Measurements from ENCODE around the gene TPH2. TPM values are rescaled to one million over a fixed set of nuclear protein-coding genes. Genes with fewer than 3 reads are reported as not detected.
A peak's percentile ranks its signal among the peaks of the same experiment; 100 is the strongest.

The TPH2 gene
- total and polyA plus RNA-seq, 4 donors = not detected

DNA sequence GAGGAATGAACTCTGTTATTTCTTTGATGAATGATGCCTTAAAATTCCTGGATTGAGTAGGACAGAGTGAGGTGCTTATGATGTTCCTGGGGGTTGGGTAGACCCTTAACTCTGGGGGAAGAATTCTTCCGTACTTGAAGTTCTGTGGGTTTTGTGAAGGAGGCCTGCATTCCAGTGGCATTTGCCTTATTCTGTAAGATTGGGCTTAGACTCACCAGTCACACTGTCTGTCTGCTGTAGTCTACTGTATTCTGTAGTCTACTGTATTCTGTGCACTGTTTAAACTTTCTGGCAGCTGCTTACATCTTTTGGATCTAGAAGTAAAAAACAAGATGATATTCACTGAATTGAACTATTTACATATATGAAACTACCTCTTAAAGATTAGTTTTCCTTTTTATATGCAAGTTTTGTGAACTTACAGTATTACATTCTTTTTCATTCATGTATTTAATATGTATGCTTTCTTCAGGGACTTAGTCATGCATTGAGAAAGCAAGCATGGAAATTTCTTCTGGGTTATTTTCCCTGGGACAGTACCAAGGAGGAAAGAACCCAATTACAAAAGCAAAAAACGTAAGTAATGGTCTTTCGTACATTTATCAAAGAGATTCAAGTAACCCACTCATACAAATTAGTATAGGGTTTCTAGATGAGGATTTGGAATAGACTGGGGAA is 42.3 kb upstream of the TPH2 start (continued):
- TF ChIP-seq TAF1 (conservative IDR thresholded peaks at IDR 0.05) = no peak
- TF ChIP-seq RAD21 (IDR thresholded peaks at IDR 0.05) = no peak

GRCh38 chr12:71900091-71900490 is 38.6 kb upstream of the TPH2 start:
- H3K36me3 ChIP-seq (ENCODE audit: control insufficient read depth in 4 of 4, insufficient read depth in 3 of 4, low read depth in 1 of 4, low read length in 3 of 4) = peaks cover 5 to 46% (median 26%) of the 10 kb centered on the region in 4 donors
- H3K9me3 ChIP-seq (ENCODE audit: control insufficient read depth in 4 of 4, low read length in 3 of 4) = no peaks in the 10 kb centered on the region
- H3K9ac ChIP-seq (ENCODE audit: low read depth in 1 of 2, low read length in 2 of 2) = no peak overlapping the region
- whole genome bisulfite sequencing = 97% methylated on average over 2 of the region's 2 CpGs
- no peak overlapping the region for H3K27ac ChIP-seq (ENCODE audit: low read depth in 1 of 2, low read length in 2 of 2)
- no peak overlapping the region for H3K4me3 ChIP-seq (ENCODE audit: low read depth in 1 of 3, low read length in 3 of 3)
- no peak for DNase-seq (ENCODE audit: low spot score)
- no peaks in the 10 kb centered on the region for H3K4me1 ChIP-seq (ENCODE audit: control insufficient read depth in 4 of 4, insufficient read depth in 4 of 4, low read length in 3 of 4)
- no peaks in the 10 kb centered on the region for H3K27me3 ChIP-seq (ENCODE audit: control insufficient read depth in 4 of 4, insufficient read depth in 4 of 4, low read length in 3 of 4)
- no peak for TF ChIP-seq YY1 (IDR thresholded peaks at IDR 0.05)
- no peak for TF ChIP-seq EGR1 (IDR thresholded peaks at IDR 0.05; ENCODE audit: low read depth in 2 of 2)
- TF ChIP-seq GABPA (IDR thresholded peaks at IDR 0.05 in 1 of 2, conservative IDR thresholded peaks at IDR 0.05 in 1 of 2) = no peak
- peak; percentile 42 to 66 for TF ChIP-seq RAD21 (IDR thresholded peaks at IDR 0.05)

GRCh38 chr12:71904629-71905028 is 34.0 kb upstream of the TPH2 start:
- no peak for TF ChIP-seq RXRA (IDR thresholded peaks at IDR 0.05)
- TF ChIP-seq FOXA1 (IDR thresholded peaks at IDR 0.05) = no peak
- no peak for TF ChIP-seq ZBTB33 (IDR thresholded peaks at IDR 0.05)
- TF ChIP-seq HNF4G (IDR thresholded peaks at IDR 0.05) = no peak
- TF ChIP-seq RAD21 (IDR thresholded peaks at IDR 0.05) = no peak
- TF ChIP-seq, protein P1, sequence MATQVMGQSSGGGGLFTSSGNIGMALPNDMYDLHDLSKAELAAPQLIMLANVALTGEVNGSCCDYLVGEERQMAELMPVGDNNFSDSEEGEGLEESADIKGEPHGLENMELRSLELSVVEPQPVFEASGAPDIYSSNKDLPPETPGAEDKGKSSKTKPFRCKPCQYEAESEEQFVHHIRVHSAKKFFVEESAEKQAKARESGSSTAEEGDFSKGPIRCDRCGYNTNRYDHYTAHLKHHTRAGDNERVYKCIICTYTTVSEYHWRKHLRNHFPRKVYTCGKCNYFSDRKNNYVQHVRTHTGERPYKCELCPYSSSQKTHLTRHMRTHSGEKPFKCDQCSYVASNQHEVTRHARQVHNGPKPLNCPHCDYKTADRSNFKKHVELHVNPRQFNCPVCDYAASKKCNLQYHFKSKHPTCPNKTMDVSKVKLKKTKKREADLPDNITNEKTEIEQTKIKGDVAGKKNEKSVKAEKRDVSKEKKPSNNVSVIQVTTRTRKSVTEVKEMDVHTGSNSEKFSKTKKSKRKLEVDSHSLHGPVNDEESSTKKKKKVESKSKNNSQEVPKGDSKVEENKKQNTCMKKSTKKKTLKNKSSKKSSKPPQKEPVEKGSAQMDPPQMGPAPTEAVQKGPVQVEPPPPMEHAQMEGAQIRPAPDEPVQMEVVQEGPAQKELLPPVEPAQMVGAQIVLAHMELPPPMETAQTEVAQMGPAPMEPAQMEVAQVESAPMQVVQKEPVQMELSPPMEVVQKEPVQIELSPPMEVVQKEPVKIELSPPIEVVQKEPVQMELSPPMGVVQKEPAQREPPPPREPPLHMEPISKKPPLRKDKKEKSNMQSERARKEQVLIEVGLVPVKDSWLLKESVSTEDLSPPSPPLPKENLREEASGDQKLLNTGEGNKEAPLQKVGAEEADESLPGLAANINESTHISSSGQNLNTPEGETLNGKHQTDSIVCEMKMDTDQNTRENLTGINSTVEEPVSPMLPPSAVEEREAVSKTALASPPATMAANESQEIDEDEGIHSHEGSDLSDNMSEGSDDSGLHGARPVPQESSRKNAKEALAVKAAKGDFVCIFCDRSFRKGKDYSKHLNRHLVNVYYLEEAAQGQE (IDR thresholded peaks at IDR 0.05) = no peak
- Histone ChIP-seq H3K36me3 (ENCODE audit: control insufficient read depth in 4 of 4, insufficient read depth in 3 of 4, low read depth in 1 of 4, low read length in 3 of 4) (peaks cover 13 to 46% (median 34%) of the 10 kb centered on the region in 4 donors), H3K4me1 (ENCODE audit: control insufficient read depth in 4 of 4, insufficient read depth in 4 of 4, low read length in 3 of 4) (no peaks in the 10 kb centered on the region), H3K9ac (ENCODE audit: low read depth in 1 of 2, low read length in 2 of 2) (no peak overlapping the region), H3K9me3 (ENCODE audit: control insufficient read depth in 4 of 4, low read length in 3 of 4) (no peaks in the 10 kb centered on the region), H3K4me3 (ENCODE audit: low read depth in 1 of 3, low read length in 3 of 3) (no peak overlapping the region), H3K27me3 (ENCODE audit: control insufficient read depth in 4 of 4, insufficient read depth in 4 of 4, low read length in 3 of 4) (no peaks in the 10 kb centered on the region), H3K27ac (ENCODE audit: low read depth in 1 of 2, low read length in 2 of 2) (no peak overlapping the region)
- WGBS = 72% methylated on average over 1 of the region's 1 CpG
- DNase-seq (ENCODE audit: low spot score) = no peak

DNA sequence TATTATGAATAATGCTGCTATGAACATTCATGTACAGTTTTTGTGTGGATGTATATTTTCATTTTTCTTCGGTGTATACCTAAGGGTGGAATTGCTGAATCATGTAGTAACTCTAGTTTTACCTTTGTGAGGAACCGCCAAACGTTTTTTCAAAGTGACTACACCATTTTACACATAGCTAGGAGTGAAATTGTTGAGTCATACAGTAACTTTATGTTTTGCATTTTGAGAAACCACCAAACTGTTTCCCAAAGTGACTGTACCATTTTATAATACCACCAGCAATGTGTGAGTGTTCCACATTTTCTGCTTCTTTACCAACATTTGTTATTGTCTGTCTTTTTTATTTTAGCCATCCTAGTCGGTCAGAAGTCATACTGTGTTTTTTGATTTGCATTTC is 3.1 kb upstream of the TPH2 start:
- DNase-seq (ENCODE audit: low spot score) = no peak
- Histone ChIP-seq H3K4me1 (ENCODE audit: control insufficient read depth in 4 of 4, insufficient read depth in 4 of 4, low read length in 3 of 4) (peaks cover 0 to 6% (median 0%) of the 10 kb centered on the region in 4 donors), H3K27ac (ENCODE audit: low read depth in 1 of 2, low read length in 2 of 2) (no peak overlapping the region), H3K4me3 (ENCODE audit: low read depth in 1 of 3, low read length in 3 of 3) (no peak overlapping the region), H3K9ac (ENCODE audit: low read depth in 1 of 2, low read length in 2 of 2) (no peak overlapping the region), H3K9me3 (ENCODE audit: control insufficient read depth in 4 of 4, low read length in 3 of 4) (no peaks in the 10 kb centered on the region), H3K36me3 (ENCODE audit: control insufficient read depth in 4 of 4, insufficient read depth in 3 of 4, low read depth in 1 of 4, low read length in 3 of 4) (no peaks in the 10 kb centered on the region), H3K27me3 (ENCODE audit: control insufficient read depth in 4 of 4, insufficient read depth in 4 of 4, low read length in 3 of 4) (no peaks in the 10 kb centered on the region)
- TF ChIP-seq HNF4G (IDR thresholded peaks at IDR 0.05) (no peak), CTCF (IDR thresholded peaks at IDR 0.05; ENCODE audit: low read depth, low read length, missing input control) (no peak)
- 62% methylated on average over 4 of the region's 4 CpGs for WGBS

Data from liver (tissue), 9 donors.